Stimulated activated CD4-positive, alpha-beta T cell treated with anti-CD3 and anti-CD28 coated beads, Interleukin-1b, Interleukin-23, amount 100 ng/mL, for 48 hours (primary cell): Measurements from ENCODE around the gene PDYN.

Experiments
- DNase-seq: peaks from one replicate; pipeline ENCODE4 v3.0.0-alpha.2; 2020

Gene PDYN

DNA sequence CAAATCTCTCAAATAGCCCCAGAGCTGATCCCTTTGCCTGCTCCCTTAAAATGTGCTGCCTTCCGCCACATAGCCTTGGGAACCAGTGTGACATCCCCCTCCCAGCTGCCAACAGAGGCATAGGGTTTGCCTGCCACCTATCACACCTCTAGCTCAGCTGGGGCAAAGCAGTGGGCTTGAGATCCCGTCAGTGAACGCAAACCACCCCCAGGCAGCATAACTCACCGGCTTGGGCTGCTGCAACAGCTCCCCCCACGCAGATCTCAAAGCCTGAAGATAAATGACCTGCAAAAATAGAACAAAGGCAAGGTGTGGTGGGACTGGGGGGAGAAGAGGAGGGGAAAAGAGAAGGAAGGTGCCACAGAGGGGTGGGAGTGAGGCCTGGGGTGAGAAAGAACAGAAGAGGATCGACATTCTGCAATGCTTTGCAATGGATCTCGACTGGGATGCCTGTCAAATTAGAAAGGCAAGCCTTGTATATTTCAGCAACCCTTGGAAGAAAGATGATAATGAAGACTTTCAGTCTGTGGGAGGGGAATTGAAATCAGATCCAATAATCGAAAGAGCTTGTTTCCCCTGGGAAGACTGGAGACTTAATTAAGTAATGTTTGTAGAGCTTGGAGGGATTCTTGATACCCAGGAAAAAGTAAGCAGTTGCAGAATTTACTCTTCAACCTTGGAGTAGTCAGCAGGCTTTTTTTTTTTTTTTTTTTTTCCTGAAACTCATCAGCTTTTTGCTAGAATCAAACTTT, 1.3 kb downstream of the PDYN start:
- DNase-seq = no peak

DNA sequence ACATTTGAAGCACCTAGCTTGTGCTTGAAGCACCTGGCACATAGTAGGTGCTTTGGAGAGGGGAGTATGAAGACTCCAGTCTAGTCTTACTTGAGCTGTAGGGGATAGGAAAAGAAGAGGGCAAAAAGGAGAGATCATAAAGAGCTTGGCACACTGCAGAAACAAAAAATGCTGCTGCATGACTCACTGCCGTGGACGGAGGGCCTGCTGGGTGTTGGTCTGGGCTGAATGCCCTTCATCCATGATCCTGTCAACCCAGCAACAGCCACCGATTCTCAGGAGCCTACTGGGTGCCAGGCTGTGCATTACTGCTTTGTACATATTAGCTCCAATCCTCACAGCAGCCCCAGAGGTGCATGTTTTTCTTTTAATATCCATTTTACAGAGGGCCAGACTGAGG, 6.0 kb downstream of the PDYN start:
- DNase-seq = no peak

DNA sequence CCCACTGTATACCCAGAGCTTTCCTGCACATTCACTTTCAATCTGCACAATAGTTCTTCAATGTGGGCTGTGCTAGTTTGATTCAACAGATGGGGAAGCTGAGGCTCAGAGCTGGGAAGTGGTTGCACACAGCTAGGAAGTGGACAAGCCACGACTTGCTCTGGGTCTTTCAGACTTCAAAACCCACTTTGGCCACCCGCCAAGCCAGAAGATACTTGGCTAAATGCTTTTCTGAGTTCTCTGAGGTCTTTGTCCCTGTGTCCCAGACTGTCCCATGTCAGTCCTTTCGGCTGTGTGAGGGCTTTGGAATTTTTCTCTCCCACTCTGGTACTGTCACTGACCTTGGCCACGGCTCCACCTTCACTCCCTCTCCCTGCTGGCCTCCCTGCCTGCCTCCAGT, 10.6 kb downstream of the PDYN start:
- DNase-seq = no peak

DNA sequence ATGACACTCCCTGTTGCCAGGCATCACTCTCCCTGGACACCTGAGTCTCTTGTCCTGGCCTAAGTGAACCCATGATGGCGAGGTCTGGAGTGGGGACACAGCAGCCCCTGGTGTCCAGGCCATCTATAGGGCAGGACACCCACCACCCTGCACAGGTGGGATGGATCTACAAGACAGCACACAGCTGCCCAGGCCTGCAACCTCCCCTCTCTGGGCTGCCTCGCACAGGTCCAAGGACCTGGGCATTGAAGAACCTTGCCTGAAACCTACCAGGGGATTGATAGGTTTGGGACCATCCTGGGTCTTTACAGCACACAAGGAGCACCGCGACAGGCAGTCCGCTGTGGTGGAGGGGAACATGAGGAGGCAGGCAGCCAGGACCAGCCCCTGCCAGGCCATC, 11.2 kb downstream of the PDYN start:
- no peak for DNase-seq

DNA sequence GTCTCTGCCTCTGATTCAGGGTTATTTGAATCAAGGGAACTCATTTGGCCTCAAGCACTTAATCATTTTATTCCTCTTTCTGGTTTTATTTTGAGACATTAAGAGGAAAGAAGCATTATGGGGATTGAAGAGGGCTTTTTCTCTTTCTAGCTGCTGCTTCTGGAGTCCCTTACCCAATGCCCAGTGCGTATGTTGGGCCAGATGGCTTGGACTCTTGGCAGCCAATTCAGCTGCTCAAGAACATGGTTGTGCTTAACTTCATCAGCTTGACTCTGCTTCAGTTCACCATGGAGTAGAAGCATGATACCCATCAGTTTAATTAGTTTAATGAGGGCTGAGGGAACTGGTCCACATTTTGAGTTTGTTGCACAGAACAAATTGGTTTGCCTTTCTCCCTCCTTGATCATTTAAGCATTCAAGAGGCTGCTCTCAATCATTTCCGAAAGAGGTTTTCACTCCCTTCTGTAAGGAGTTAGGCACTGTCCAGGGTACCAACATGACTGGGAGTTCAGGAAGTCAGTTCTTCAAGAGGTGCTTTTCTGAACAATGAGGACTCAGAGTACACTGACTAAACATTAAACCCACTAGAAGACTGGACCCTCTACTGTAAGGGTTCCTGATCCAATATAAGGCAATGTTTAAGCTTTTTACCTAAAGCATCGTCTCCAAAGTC, 14.6 kb downstream of the PDYN start:
- DNase-seq = no peak

DNA sequence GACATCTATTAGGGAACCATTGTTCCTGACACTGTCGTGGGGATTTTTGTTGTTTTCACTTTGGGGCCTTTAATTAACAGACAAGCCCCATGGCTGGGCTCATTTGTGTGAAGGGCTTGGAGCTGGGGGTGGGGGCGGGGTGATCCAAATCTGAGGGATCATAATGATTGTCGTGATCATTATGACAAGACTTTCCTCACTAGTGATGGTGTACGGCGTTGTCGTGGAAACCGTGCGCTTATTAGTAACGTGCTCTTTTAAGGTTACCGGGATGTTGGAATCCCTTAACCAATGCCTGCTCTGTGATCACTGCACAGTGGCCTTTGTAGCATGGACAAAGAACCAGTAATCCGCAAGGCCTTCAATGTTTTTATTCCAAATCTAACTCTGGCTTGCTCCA, 18.6 kb downstream of the PDYN start:
- DNase-seq = no peak

DNA sequence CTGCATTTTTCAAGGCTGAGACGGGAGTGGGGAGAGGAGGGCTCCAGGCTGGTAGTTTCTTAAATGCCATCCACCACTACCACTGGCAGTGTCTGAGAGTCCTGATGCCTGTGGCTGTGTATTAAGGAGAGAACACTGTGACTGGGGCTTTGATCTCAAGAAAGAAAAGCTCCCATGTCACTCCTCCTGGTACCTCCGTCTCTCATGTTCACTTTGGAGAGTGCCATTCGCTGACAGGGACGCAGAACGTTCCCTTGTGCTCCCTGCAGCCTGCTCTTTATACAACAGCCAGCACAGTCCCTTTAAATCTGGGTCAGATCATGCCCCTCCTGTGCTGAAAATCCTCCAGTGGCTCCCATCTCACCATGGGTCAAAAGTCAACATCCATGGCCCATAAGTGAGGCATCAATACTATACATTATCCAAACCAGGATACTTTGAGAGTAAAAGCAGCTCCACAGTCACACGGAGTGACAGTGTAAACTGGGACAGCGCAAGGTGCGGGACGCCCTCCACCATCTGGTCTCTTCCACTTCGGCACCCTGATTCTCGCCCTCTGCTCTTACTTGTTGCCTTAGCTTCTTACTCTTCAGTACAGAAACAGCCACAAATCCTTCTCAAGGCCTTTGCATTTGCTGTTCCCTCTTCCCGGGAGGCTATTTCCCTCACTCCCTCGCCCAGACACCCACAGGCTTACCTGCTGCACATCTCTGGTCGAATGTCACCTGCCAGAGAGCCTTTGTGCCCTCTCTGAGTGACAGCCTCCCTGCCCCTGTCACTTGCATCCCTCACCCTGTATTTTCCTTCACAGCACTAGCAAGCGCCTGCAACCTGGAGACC, 20.0 kb downstream of the PDYN start:
- no peak for DNase-seq

DNA sequence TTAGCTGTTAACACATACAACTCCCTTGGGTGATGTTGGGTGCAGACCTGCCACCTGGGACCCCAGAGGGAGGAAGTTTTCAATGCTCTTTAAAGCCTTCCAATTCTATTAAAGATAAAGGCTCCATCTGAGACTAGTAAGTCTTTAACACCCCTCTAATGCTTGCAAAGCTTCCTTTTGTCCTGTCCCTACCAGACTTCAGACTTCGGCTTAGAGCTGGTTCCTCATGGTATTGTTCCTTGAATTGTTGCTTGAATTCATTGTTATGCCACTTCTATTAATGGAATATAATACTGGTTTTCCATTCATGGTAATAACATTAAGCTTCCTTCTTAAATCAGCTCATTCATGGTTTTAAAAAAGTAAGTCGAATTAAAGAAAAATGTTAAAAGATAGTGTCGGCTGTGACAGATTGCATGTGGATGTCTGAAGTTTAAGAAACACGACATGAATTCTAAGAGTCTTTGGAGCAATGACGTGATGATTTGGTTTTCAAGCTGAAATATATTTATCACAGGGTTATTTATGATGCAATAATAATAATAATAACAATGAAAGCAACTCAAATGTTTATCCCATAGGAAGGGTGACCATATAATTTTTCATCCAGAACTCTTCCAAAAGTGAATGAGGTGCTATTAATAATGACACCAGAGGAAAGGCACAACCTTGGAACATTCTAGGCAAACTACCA, 21.8 kb downstream of the PDYN start:
- no peak for DNase-seq

DNA sequence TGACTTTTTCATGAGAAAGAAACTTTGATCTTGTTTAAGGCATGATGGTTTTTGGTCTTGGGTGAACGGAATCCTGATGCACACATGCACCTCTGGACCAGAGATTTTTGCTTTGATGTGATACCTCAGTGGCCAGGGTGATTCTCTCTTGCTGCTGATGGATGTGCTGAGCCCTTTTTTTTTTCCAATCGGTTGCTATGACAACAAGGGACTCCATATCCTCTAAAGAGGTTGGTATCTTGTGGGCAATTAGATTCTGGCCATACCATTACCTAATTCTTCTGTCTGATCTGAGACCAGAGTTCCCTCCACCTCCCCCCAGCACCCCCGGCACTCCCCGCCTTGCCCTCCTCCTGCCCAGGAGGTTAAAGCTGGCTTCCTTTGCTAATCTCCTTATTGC, 24.9 kb downstream of the PDYN start:
- no peak for DNase-seq

DNA sequence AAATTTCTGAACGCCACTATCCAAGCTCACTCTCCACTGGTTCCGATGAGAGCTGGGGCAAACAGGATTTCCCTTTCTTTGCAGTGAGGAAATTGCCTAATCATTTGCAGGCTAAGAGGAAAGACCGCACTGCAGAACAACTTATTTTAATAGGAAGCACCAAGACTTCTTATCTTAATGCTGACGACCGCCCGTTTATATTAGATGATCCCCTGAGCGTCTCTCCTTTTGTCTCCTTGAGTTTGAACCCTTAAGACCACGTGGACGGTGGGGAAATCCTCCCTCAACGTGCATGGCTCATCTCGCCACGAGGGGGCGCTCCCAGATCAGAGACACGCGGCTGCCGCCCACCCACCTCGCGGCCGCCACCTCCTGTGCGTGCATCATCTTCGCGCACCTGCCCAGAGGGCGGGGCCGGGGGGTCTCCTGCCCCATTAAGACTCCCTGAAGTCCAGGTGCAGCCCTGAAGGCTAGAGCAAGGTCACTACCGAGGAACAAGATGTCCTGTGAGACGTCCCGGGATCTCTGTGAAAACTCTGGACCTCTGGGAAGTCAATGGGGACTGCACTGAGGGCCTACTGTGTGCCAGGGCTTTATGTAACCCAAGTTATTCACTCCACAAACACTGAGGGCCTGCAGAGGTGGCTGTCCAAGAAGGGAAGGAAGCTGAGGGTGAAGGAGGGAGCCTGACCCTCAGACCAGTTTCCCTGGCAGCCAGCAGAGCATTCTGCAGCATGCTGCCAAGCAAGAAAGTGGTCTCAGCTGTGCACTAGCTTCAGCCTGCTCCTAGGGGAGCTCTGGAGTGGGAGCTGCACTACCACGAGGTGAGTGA, 28.1 kb downstream of the PDYN start:
- DNase-seq = peak; percentile 86

DNA sequence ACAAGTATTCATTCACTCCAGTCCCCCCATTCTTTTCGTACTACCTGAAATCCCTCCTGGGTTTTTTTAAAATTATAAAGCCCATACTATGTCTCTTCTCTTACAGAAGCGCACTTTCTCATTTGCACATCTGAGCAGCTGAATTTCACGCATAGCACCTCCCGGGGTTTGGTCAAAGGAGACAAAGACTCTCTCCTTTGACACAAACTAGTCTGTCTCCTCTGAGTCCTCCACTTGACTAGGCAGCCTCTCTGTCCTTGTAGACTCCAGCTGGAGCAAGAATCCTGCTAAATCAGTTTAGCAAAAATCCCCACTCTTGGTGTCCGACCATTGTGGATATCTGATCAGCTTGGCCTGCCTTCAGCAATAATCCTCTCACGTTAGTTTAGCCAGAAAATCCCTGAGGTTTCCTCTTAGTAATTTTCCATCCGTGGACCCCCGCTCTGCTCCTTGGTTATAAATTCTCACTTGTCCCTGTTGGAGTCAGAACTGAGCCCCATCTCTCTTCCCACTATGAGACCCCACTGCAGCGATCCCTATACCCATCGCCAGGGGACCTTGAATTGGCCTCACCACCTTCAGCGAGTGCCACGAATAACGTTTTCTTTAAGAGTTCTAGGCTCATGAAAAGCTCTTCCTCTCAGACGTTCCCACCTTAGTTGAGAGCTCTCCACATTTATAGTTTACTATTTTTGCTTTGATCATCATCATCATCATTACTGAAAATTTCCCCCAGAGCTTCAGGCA, 29.0 kb downstream of the PDYN start:
- DNase-seq = peak; percentile 15

DNA sequence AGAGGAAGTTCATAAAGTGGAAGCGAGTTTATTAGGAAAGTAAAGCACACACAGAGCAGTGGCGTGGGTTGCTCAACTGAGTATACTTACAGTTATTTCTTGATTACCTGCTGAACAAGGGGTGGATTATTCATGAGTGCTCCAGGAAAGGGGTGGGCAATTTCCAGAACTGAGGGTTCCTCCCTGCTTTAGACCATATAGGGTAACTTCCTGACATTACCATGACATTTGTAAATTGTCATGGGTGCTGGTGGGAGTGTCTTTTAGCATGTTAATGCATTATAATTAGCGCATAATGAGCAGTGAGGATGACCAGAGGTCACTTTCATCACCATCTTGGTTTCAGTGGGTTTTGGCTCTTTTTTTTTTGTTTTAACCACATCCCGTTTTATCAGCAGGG, 29.8 kb downstream of the PDYN start:
- no peak for DNase-seq

DNA sequence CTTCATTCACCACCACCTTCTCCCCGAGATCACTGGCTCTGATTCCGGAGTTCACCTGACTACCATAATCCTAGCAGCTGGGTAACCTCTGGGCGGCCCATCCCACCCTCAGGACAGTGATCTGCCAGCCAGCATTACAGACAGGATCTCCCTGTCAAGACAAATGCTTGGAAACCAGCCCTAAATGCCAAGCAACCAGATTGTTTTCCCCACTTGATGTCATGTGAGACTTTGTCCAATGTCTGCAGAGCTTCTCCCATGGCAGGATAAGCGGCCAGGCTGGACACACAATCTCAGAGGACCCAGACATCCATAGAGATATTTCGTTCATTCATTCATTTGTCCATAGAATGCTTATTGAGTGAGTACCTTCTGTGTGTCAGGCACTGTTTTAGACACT, 32.5 kb downstream of the PDYN start:
- no peak for DNase-seq

DNA sequence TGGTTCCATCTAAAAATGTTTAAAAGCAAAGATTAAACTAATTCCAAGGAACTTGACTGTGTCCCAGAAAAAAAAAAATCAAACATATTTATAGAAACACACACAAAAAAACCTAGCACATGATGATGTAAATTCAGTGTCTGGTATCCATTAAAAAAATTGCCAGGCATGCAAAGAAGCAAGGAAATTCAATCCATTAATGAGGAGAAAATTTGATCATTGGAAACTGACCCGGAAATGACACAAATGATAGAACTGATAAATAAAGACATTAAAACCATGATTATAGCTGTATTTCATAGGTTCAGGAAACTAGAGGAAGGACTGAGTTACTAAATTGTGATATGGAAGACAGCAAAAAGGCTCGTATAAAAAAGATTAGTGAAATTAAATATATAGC, 34.7 kb downstream of the PDYN start:
- no peak for DNase-seq

DNA sequence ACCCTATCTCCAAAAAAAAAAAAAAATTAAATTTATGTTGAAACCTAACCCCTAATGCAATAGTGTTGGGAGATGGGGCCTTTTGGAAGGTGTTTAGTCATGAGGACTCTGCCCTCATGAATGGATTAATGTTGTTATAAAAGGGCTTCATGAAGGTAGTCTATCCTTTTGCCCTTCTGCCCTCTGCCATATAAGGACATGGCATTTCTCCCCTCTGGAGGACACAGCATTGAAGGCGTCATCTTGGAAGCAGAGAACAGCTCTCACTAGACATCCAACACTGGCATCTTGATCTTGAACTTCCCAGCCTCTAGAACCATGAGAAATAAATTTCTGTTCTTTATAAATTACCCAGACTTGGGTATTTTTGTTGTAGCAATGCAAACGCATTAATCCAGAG, 35.4 kb downstream of the PDYN start:
- DNase-seq = no peak

DNA sequence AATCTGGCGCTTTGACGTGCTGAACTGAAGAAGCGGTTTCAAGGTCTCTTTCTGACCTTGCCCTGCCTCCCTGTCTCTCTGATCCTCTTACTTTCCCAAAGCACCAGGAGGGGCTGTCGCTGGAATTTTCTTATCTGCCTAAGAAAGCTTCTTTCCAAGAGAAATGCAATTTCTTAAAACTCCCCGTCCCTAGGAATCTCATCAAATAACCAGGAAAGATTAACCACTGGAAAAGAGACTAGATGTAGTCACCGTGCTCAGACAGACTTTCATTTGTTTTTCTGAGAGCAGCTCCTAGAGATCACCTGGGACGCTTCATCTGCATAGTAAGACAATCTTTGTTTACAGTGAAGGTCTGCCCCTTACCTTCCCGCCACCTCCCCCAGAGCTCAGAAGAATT, 38.6 kb downstream of the PDYN start:
- DNase-seq = no peak

DNA sequence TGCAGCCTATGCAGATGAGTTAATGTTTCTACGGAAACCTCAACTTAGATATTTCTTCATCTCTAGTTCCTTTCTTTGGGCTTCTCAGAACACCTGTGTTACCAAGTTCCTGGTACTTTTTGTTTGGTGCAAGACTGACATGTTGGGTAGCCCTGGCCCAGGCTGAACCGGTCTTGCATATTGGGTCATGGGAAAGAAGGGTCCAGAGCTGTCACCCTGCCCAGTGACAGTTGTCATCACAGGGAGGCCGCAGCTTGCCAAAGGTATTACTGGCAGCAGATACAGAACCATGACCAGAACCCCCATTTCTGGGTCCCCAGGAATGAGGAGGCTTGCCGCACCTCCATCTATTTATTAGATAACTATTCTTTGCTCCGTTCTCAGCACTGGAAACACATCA, 40.2 kb downstream of the PDYN start:
- no peak for DNase-seq

DNA sequence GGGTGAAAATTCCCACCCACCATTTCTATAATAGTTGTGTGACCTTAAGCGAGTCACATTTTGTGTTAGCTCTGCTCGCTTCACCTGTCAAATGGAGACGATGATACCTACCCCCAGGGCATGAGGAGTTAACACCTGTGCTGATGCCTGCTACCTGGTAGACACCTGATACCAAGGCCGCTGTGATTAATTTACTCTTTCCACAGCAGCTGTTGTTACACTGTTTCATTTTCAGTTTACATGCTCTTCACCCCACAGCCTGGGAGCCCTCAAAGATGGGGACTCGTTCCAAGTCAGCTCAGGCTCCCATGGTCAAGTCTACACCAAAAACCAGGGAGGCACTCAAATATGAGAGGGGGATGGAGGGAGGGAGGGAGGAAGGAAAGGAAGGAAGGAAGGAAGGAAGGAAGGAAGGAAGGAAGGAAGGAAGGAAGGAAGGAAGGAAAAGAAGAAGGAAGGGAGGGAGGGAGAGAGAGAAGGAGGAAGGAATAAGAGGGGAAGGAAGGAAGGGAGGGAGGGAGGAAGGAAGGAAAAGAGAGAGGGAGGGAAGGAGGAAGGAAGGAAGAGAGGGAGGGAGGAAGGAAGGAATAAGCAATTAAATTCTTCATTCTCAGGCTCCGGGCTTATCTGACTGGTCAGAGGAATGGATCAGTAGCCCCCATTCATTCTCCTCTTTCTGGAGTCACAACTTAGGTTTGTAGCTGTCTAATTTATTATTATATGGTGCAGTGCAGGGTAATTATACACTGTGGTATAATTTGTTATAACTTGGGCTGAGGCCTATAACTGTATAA, 40.9 kb downstream of the PDYN start:
- DNase-seq = no peak

DNA sequence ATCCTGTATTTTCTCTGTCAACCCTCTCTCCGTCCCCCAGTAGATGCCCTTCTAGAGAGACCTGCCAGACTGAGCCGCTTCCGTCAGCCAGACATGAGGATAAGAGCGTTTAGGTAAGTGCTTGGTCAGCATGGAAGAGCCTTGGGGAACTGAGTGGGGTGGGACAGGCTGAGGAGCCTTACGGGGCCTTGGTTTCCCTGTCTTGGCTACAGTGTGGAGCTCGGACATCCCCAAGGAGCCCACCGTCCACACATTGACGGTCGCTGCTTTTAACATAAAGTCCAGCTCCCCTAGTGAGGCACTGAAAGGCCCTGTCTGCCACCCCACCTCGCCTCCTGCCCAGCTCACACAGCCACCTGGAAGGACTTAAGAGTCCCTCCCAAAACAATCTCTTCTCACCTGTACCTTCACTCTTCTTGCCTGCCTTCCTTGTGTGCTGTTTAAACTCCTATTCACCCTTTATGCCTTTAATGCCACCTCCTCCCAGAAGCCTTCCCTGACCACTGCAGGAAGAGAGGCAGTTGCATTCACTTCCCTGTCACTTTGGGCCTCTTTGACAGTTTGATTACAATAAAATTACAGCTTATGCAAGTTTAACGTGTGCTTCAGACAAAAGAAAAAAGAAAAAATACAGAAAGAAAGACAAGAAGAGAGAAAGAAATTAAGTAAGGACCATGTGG, 42.3 kb downstream of the PDYN start:
- DNase-seq = no peak

DNA sequence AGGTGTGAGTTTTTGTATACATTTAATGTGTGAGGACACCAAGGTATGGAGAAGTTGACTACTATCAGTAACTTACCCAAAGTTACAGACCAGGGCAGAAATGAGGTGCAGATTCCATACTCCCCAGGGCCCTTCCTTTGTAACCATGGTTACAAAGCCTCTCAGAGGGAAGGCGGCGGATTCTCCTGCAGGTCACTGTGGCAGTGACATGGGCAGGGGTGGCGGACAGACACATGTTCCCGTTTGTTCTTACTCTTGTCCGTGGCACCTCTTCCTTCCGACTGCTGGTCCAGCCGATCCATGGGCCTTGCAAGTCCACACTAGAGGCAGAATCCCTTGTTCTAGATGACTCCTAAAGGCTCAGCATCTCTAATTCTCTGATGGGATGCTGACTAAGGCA, 43.0 kb downstream of the PDYN start:
- DNase-seq = no peak
